ENCODE measurements around the gene FGD6.
A peak's percentile ranks its signal among the peaks of the same experiment; 100 is the strongest.

Gene FGD6

GRCh38 chr12:95217377-95218149, at the start of gene FGD6, which contains the start of gene VEZT:
TSS of gene FGD6 (minus strand) at chr12:95217467. CDS start at chr12:95217240, 227 bp downstream.
TSS of gene VEZT (plus strand) at chr12:95217807. CDS start at chr12:95217851, 44 bp downstream.
- peak within 1 kb of the TSS; percentile 84 for H3K4me3 ChIP-seq (replicated peaks; ENCODE audit: low read depth, low read length)
- peak; percentile 97 for DNase-seq (ENCODE audit: extremely low read depth, low read depth)
- TF ChIP-seq CTCF (IDR thresholded peaks at IDR 0.05; ENCODE audit: low read depth, low read length, missing control alignments) = peak; percentile 57

GRCh38 chr12:95266254-95266653, 49.0 kb upstream of the FGD6 start:
- no peak for TF ChIP-seq CTCF (IDR thresholded peaks at IDR 0.05; ENCODE audit: low read depth, low read length, missing control alignments)
- DNase-seq (ENCODE audit: extremely low read depth, low read depth) = no peak
- no peak overlapping the region for H3K4me3 ChIP-seq (replicated peaks; ENCODE audit: low read depth, low read length)

DNA sequence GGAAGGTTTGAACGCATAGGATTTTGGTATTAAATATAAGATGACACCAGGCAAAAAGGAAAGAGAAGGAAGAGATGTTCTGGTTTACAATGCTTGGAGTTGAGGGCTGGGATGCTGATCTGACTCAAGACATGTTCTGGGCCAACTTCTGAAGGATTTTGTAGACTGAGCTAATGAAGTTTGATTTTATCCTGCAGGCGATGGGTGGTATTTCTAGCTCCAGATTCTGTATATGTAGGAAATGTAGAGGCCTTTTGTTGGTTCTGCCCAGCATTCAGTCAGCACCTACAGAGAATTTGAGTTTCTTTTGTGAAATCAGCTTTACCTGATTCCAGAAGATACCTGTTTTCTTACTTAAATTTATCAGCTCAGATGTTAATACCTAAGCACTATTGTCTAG, 48.5 kb upstream of the FGD6 start:
- TF ChIP-seq CTCF (IDR thresholded peaks at IDR 0.05; ENCODE audit: low read depth, low read length, missing control alignments) = no peak
- H3K4me3 ChIP-seq (replicated peaks; ENCODE audit: low read depth, low read length) = no peak overlapping the region
- DNase-seq (ENCODE audit: extremely low read depth, low read depth) = no peak

- no peak for TF ChIP-seq CTCF (IDR thresholded peaks at IDR 0.05; ENCODE audit: low read depth, low read length, missing control alignments)
- peak; percentile 29 for DNase-seq (ENCODE audit: extremely low read depth, low read depth)
- no peak overlapping the region for H3K4me3 ChIP-seq (replicated peaks; ENCODE audit: low read depth, low read length)
Measured at GRCh38 chr12:95262808-95263207, 45.5 kb upstream of the FGD6 start.

DNA sequence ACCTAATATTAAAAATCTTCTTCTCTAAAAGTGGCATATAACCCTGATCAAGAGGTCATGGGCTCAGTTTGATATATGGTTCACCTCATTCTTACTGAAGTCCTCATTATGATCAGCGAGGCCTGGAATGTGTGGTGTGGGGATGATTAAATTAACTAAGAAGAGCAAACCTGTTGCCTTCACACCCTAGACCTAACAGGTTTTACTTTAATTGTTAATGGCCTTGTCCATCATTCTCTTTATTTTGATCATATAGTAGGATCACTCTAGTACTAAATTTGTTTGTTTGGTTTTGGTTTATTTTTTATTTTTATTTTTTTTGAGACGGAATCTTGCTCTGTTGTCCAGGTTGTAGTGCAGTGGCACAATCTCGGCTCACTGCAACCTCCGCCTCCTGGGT, 43.8 kb upstream of the FGD6 start:
- no peak for DNase-seq (ENCODE audit: extremely low read depth, low read depth)
- no peak overlapping the region for H3K4me3 ChIP-seq (replicated peaks; ENCODE audit: low read depth, low read length)
- TF ChIP-seq CTCF (IDR thresholded peaks at IDR 0.05; ENCODE audit: low read depth, low read length, missing control alignments) = no peak

GRCh38 chr12:95259368-95259767, 42.1 kb upstream of the FGD6 start:
- TF ChIP-seq CTCF (IDR thresholded peaks at IDR 0.05; ENCODE audit: low read depth, low read length, missing control alignments) = no peak

More at GRCh38 chr12:95259368-95259767, 42.1 kb upstream of the FGD6 start:
- no peak for DNase-seq (ENCODE audit: extremely low read depth, low read depth)
- H3K4me3 ChIP-seq (replicated peaks; ENCODE audit: low read depth, low read length) = no peak overlapping the region

Data from HFF-Myc (cell line).